GM23338 (cell line): Measurements from ENCODE around the gene CTNNA1. TPM values are rescaled to one million over a fixed set of nuclear protein-coding genes. Genes with fewer than 3 reads are reported as not detected.

ENCODE experiments used
- ATAC-seq: fragments of 200-7000 bp; cut with Tn5 transposase; 3 replicates; pipeline ENCODE4 v1.9.1; 2020
- DNase-seq: peaks from one replicate; pipeline ENCODE4 v3.0.0-alpha.2; 2015; ENCODE audit warnings: low spot score
- H2AFZ ChIP-seq: fragments of 200-600 bp; sonication (generic); 2 replicates; pipeline ENCODE4 v1.8.0; 2016; ENCODE audit warnings: antibody characterized with exemption, mild to moderate bottlenecking, moderate library complexity
- H3F3A ChIP-seq: fragments of 200-600 bp; sonication (generic); replicated peaks from 2 replicates; pipeline ENCODE4 v1.8.0; 2017; ENCODE audit warnings: antibody characterized with exemption, mixed run types, low read depth
- H3K27ac ChIP-seq: fragments of 200-600 bp; sonication (generic); 2 replicates; pipeline ENCODE4 v1.6.1; 2016; ENCODE audit warnings: low read depth
- H3K27me3 ChIP-seq: fragments of 200-600 bp; sonication (generic); 2 replicates; pipeline ENCODE4 v1.8.0; 2016; ENCODE audit warnings: mild to moderate bottlenecking, mixed run types, moderate library complexity; ENCODE audit not compliant: insufficient read depth
- H3K36me3 ChIP-seq: fragments of 200-600 bp; sonication (generic); 2 replicates; pipeline ENCODE4 v1.8.0; 2016; ENCODE audit warnings: mild to moderate bottlenecking; ENCODE audit not compliant: insufficient read depth
- H3K4me1 ChIP-seq: fragments of 200-600 bp; sonication (generic); 2 replicates; pipeline ENCODE4 v1.8.0; 2016; ENCODE audit warnings: mild to moderate bottlenecking, moderate library complexity; ENCODE audit not compliant: insufficient read depth
- H3K4me2 ChIP-seq: fragments of 200-600 bp; sonication (generic); 2 replicates; pipeline ENCODE4 v1.7.1; 2017; ENCODE audit warnings: mixed run types
- H3K4me3 ChIP-seq: fragments of 200-600 bp; sonication (generic); 2 replicates; pipeline ENCODE4 v1.6.1; 2016; ENCODE audit warnings: mixed run types
- H3K79me2 ChIP-seq: fragments of 200-600 bp; sonication (generic); replicated peaks from 2 replicates; pipeline ENCODE4 v1.8.0; 2017; ENCODE audit warnings: mild to moderate bottlenecking; ENCODE audit not compliant: insufficient read depth
- H3K9me2 ChIP-seq: fragments of 200-600 bp; sonication (generic); 2 replicates; pipeline ENCODE4 v1.8.0; 2017; ENCODE audit not compliant: insufficient read depth
- H4K20me1 ChIP-seq: fragments of 200-600 bp; sonication (generic); replicated peaks from 2 replicates; pipeline ENCODE4 v1.8.0; 2017; ENCODE audit warnings: mild to moderate bottlenecking; ENCODE audit not compliant: insufficient read depth
- H3K27ac Mint-ChIP-seq: 2 replicates; pipeline ENCODE4 v1.8.0; 2020; ENCODE audit warnings: inconsistent platforms, mild to moderate bottlenecking, moderate library complexity, mixed read lengths
- H3K27me3 Mint-ChIP-seq: 3 replicates; pipeline ENCODE4 v1.8.0; 2022; ENCODE audit warnings: low read depth, mild to moderate bottlenecking, moderate library complexity, mixed read lengths, inconsistent platforms; ENCODE audit not compliant: insufficient read depth, poor library complexity
- H3K36me3 Mint-ChIP-seq: 3 replicates; pipeline ENCODE4 v1.8.0; 2021; ENCODE audit warnings: low read depth, mild to moderate bottlenecking, inconsistent platforms, moderate library complexity, mixed read lengths
- H3K4me1 Mint-ChIP-seq: 3 replicates; pipeline ENCODE4 v1.8.0; 2020; ENCODE audit warnings: mild to moderate bottlenecking, inconsistent platforms, mixed read lengths
- H3K4me3 Mint-ChIP-seq: 3 replicates; pipeline ENCODE4 v1.8.0; 2021; ENCODE audit warnings: moderate library complexity, mild to moderate bottlenecking, inconsistent platforms, mixed read lengths
- H3K9me3 Mint-ChIP-seq: 3 replicates; pipeline ENCODE4 v1.8.0; 2020; ENCODE audit warnings: moderate library complexity, mild to moderate bottlenecking, inconsistent platforms, mixed read lengths
- CREB1 ChIP-seq: fragments of 250-450 bp; sonication (Bioruptor Pico); IDR thresholded peaks from 2 replicates; pipeline ENCODE4 v1.5.0; 2020; ENCODE audit warnings: low read depth, mild to moderate bottlenecking, moderate library complexity
- CTCF ChIP-seq, 2 experiments: fragments of 200-600 bp in 1 of 2; sonication (generic) in 1 of 2; conservative IDR thresholded peaks; 2 replicates each; pipeline versions ENCODE4 v1.5.1 to v1.6.1; 2016 to 2017; ENCODE audit warnings: antibody characterized with exemption in 2 of 2, low read depth in 2 of 2, mild to moderate bottlenecking in 2 of 2, moderate library complexity in 1 of 2
- ETS1 ChIP-seq: IDR thresholded peaks from 2 replicates; pipeline ENCODE4 v1.6.1; 2016; ENCODE audit warnings: antibody characterized with exemption
- EZH2 ChIP-seq: fragments of 200-600 bp; sonication (generic); IDR thresholded peaks from one replicate; pipeline ENCODE4 v1.8.0; 2017; ENCODE audit warnings: antibody characterized with exemption, mild to moderate bottlenecking, low read depth; ENCODE audit not compliant: unreplicated experiment
- EZH2phosphoT487 ChIP-seq: fragments of 200-600 bp; sonication (generic); IDR thresholded peaks from one replicate; pipeline ENCODE4 v1.8.1; 2018; ENCODE audit warnings: antibody characterized with exemption; ENCODE audit not compliant: unreplicated experiment
- JUNB ChIP-seq: IDR thresholded peaks from one replicate; pipeline ENCODE4 v1.6.1; 2016; ENCODE audit warnings: antibody characterized with exemption; ENCODE audit not compliant: unreplicated experiment
- NANOG ChIP-seq: IDR thresholded peaks from 2 replicates; pipeline ENCODE4 v1.6.1; 2016; ENCODE audit warnings: antibody characterized with exemption, borderline replicate concordance
- POLR2AphosphoS5 ChIP-seq: IDR thresholded peaks from 2 replicates; pipeline ENCODE4 v1.6.1; 2016; ENCODE audit warnings: antibody characterized with exemption, low read depth
- REST ChIP-seq: IDR thresholded peaks from one replicate; pipeline ENCODE4 v1.6.1; 2018; ENCODE audit warnings: antibody characterized with exemption; ENCODE audit not compliant: unreplicated experiment
- STAT1 ChIP-seq: IDR thresholded peaks from one replicate; pipeline ENCODE4 v1.6.1; 2016; ENCODE audit warnings: antibody characterized with exemption; ENCODE audit not compliant: unreplicated experiment
- ZNF114 ChIP-seq: fragments of 250-450 bp; sonication (Bioruptor Pico); IDR thresholded peaks from 2 replicates; pipeline ENCODE4 v1.5.0; 2020; ENCODE audit warnings: mild to moderate bottlenecking, moderate library complexity
- ZNF331 ChIP-seq: fragments of 250-450 bp; sonication (Bioruptor Pico); IDR thresholded peaks from 2 replicates; pipeline ENCODE4 v1.5.0; 2020; ENCODE audit warnings: low read depth, mild to moderate bottlenecking, moderate library complexity
- polyA plus RNA-seq: library from polyadenylated mRNA; unstranded; fragments of >200 nt; fragmentation: Nextera tagmentation; extraction: Ambion mirVana; gene quantifications from 2 replicates; pipeline ENCODE4 v1.2.1, GENCODE V29; 2016
- total RNA-seq: library from RNA; depleted of rRNA; stranded (reverse); fragments of >200 nt; shearing (Covaris generic); gene quantifications from 2 replicates; pipeline ENCODE4 v1.2.3, GENCODE V29; 2014
- TF ChIP-seq, protein P1 (sequence below): fragments of 250-450 bp; sonication (Bioruptor Pico); IDR thresholded peaks from 2 replicates; pipeline ENCODE4 v1.5.0; 2020; ENCODE audit warnings: mild to moderate bottlenecking, moderate library complexity

CTNNA1 gene
- total and polyA plus RNA-seq, 2 experiments from 2014 or later = 111 to 348 TPM

- H3K4me3 Mint-ChIP-seq = no peak overlapping the region
- Histone ChIP-seq H3K36me3 (no peaks in the 10 kb centered on the region), H3K27ac (peak overlapping the region; percentile 59; the same call in 1 of the 2 replicates), H3K4me2 (peak overlapping the region; percentile 29; the same call in 1 of the 2 replicates), H3K27me3 (no peaks in the 10 kb centered on the region), H3K9me2 (no peaks in the 10 kb centered on the region), H2AFZ (peak overlapping the region; percentile 84), H3K4me1 (peaks cover 17% of the 10 kb centered on the region; the same call in 1 of the 2 replicates), H3F3A (0 out of 2 replicates have a peak, but pooled peaks cover 3% of the 10 kb centered on the region), H3K4me3 (no peak overlapping the region), H3K79me2 (no peaks in the 10 kb centered on the region), H4K20me1 (no peaks in the 10 kb centered on the region)
- peak overlapping the region; percentile 54; the same call in 1 of the 2 replicates for H3K27ac Mint-ChIP-seq
- no peaks in the 10 kb centered on the region for H3K36me3 Mint-ChIP-seq
- H3K27me3 Mint-ChIP-seq = peaks cover 2% of the 10 kb centered on the region
- DNase-seq (peak; percentile 38), ATAC-seq (peak; percentile 87)
- TF ChIP-seq STAT1 (no peak), ZNF331 (no peak), JUNB (no peak), EZH2 (no peak), POLR2AphosphoS5 (no peak), CREB1 (no peak), ETS1 (no peak), EZH2phosphoT487 (no peak), NANOG (no peak), ZNF114 (no peak), REST (no peak), CTCF (conservative IDR thresholded peaks at IDR 0.05; ENCODE audit: low read depth in 2 of 2) (no peak)
- TF ChIP-seq, protein P1, sequence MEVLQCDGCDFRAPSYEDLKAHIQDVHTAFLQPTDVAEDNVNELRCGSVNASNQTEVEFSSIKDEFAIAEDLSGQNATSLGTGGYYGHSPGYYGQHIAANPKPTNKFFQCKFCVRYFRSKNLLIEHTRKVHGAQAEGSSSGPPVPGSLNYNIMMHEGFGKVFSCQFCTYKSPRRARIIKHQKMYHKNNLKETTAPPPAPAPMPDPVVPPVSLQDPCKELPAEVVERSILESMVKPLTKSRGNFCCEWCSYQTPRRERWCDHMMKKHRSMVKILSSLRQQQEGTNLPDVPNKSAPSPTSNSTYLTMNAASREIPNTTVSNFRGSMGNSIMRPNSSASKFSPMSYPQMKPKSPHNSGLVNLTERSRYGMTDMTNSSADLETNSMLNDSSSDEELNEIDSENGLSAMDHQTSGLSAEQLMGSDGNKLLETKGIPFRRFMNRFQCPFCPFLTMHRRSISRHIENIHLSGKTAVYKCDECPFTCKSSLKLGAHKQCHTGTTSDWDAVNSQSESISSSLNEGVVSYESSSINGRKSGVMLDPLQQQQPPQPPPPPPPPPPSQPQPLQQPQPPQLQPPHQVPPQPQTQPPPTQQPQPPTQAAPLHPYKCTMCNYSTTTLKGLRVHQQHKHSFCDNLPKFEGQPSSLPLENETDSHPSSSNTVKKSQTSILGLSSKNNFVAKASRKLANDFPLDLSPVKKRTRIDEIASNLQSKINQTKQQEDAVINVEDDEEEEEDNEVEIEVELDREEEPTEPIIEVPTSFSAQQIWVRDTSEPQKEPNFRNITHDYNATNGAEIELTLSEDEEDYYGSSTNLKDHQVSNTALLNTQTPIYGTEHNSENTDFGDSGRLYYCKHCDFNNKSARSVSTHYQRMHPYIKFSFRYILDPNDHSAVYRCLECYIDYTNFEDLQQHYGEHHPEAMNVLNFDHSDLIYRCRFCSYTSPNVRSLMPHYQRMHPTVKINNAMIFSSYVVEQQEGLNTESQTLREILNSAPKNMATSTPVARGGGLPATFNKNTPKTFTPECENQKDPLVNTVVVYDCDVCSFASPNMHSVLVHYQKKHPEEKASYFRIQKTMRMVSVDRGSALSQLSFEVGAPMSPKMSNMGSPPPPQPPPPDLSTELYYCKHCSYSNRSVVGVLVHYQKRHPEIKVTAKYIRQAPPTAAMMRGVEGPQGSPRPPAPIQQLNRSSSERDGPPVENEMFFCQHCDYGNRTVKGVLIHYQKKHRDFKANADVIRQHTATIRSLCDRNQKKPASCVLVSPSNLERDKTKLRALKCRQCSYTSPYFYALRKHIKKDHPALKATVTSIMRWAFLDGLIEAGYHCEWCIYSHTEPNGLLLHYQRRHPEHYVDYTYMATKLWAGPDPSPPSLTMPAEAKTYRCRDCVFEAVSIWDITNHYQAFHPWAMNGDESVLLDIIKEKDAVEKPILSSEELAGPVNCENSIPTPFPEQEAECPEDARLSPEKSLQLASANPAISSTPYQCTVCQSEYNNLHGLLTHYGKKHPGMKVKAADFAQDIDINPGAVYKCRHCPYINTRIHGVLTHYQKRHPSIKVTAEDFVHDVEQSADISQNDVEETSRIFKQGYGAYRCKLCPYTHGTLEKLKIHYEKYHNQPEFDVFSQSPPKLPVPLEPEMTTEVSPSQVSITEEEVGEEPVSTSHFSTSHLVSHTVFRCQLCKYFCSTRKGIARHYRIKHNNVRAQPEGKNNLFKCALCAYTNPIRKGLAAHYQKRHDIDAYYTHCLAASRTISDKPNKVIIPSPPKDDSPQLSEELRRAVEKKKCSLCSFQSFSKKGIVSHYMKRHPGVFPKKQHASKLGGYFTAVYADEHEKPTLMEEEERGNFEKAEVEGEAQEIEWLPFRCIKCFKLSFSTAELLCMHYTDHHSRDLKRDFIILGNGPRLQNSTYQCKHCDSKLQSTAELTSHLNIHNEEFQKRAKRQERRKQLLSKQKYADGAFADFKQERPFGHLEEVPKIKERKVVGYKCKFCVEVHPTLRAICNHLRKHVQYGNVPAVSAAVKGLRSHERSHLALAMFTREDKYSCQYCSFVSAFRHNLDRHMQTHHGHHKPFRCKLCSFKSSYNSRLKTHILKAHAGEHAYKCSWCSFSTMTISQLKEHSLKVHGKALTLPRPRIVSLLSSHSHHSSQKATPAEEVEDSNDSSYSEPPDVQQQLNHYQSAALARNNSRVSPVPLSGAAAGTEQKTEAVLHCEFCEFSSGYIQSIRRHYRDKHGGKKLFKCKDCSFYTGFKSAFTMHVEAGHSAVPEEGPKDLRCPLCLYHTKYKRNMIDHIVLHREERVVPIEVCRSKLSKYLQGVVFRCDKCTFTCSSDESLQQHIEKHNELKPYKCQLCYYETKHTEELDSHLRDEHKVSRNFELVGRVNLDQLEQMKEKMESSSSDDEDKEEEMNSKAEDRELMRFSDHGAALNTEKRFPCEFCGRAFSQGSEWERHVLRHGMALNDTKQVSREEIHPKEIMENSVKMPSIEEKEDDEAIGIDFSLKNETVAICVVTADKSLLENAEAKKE (CRISPR knock-in tag) = no peak
- H3K4me1 Mint-ChIP-seq = peaks cover 26% of the 10 kb centered on the region
- no peaks in the 10 kb centered on the region; the same call in 2 of the 3 replicates for H3K9me3 Mint-ChIP-seq
Observed at GRCh38 chr5:138716456-138716924, 36.7 kb upstream of the CTNNA1 start.
